GM12878 (cell line): Measurements from ENCODE around the gene PRSS2. TPM values are rescaled to one million over a fixed set of nuclear protein-coding genes. Genes with fewer than 3 reads are reported as not detected.

Source experiments
- CBFB ChIP-seq: IDR thresholded peaks from 2 replicates; pipeline ENCODE4 v1.6.1; 2016; ENCODE audit warnings: antibody characterized with exemption, low read depth
- CTCF ChIP-seq, 3 experiments: IDR thresholded peaks in 2 of 3; conservative IDR thresholded peaks in 1 of 3; 2 replicates each; pipeline ENCODE4 v1.5.1; 2011; ENCODE audit warnings: low read depth in 3 of 3, low read length in 3 of 3, mild to moderate bottlenecking in 3 of 3, control low read depth in 2 of 3, moderate library complexity in 2 of 3, inconsistent platforms in 1 of 3, mixed read lengths in 1 of 3; ENCODE audit not compliant: control insufficient read depth in 2 of 3, insufficient read depth in 1 of 3; ENCODE audit errors: extremely low read depth in 1 of 3
- NR2C2 ChIP-seq: IDR thresholded peaks from 2 replicates; pipeline ENCODE4 v1.6.1; 2011; ENCODE audit warnings: borderline replicate concordance, low read depth; ENCODE audit not compliant: control insufficient read depth, insufficient read length
- RCOR1 ChIP-seq: conservative IDR thresholded peaks from 2 replicates; pipeline ENCODE4 v1.6.1; 2012; ENCODE audit warnings: low read depth, low read length, improper control_type of control experiment
- RUNX3 ChIP-seq: IDR thresholded peaks from 2 replicates; pipeline ENCODE4 v1.6.1; 2012; ENCODE audit warnings: low read length, inconsistent platforms
- SMC3 ChIP-seq: IDR thresholded peaks from 2 replicates; pipeline ENCODE4 v1.6.1; 2011; ENCODE audit warnings: low read length, improper control_type of control experiment, borderline replicate concordance
- STAT1 ChIP-seq: fragments of 450-650 bp; conservative IDR thresholded peaks from 2 replicates; pipeline ENCODE4 v1.6.1; 2014; ENCODE audit warnings: antibody characterized with exemption, mild to moderate bottlenecking
- polyA plus RNA-seq, 11 experiments: library from polyadenylated mRNA; depleted of rRNA in 4 of 11; unstranded in 6 of 11; stranded (reverse) in 5 of 11; fragments of >200 nt; fragmentation: Nextera tagmentation in 4 of 11; fragmentation: Illumina TruSeq in 1 of 11; extraction: Ambion mirVana in 4 of 11; extraction: Trizol in 1 of 11; gene quantifications; 1 replicate in 1 of 11; 2 replicates in 10 of 11; pipeline versions ENCODE4 v1.2.1 to v1.2.3, GENCODE V29; 2011 to 2016; ENCODE audit warnings: inconsistent platforms in 2 of 11, missing spikeins in 2 of 11, low read depth in 1 of 11
- total RNA-seq, 4 experiments: library from RNA; depleted of rRNA in 3 of 4; stranded (reverse); fragments of >200 nt in 3 of 4; fragmentation: Illumina TruSeq in 1 of 4; extraction: Trizol in 1 of 4; gene quantifications; 2 replicates each; pipeline versions ENCODE4 v1.2.1 to v1.2.3, GENCODE V29; 2013 to 2021
- TF ChIP-seq, protein P1 (sequence below): IDR thresholded peaks from 2 replicates; pipeline ENCODE4 v1.6.1; 2012; ENCODE audit warnings: mild to moderate bottlenecking, low read depth, low read length

The PRSS2 gene
- total and polyA plus RNA-seq, 10 of the 15 experiments (the other 5 are each of a cell fraction or from before 2014, with no cell fraction given) = 0.21 to 28.8 (median 0.41) TPM; not detected in 7

DNA sequence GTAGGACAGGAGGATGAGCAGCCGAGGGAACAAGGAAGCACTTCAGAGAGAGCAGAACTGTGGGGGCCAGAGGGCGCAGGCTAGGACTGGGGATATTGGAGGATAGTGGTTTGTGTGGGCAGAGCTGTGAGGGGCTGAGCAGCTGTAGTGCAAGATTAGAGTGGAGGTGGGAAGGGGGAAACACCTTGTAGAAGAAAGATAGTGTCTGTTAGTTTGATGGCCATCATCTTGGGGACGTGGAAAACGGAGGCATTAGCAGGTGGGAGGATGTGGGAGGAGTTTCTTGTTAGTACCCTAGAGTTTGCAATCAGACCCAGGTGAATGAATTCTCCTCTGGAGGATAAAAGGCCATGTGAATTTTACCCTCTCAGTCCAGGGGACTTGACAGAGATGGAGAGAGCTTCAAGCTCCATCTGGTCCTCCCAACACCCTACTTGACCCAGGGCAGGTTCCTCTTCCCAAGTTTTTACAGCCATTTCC lies 34.0 kb downstream of the PRSS2 start (continued):
- TF ChIP-seq CTCF (IDR thresholded peaks at IDR 0.05 in 2 of 3, conservative IDR thresholded peaks at IDR 0.05 in 1 of 3; ENCODE audit: control insufficient read depth in 2 of 3, extremely low read depth in 1 of 3, insufficient read depth in 1 of 3, low read depth in 3 of 3, low read length in 3 of 3) (no peak), STAT1 (no peak), RCOR1 (no peak), SMC3 (no peak), NR2C2 (no peak), CBFB (0 out of 2 replicates have a peak, but pooled peaks have one; percentile 28), RUNX3 (peak; percentile 79)
- TF ChIP-seq, protein P1, sequence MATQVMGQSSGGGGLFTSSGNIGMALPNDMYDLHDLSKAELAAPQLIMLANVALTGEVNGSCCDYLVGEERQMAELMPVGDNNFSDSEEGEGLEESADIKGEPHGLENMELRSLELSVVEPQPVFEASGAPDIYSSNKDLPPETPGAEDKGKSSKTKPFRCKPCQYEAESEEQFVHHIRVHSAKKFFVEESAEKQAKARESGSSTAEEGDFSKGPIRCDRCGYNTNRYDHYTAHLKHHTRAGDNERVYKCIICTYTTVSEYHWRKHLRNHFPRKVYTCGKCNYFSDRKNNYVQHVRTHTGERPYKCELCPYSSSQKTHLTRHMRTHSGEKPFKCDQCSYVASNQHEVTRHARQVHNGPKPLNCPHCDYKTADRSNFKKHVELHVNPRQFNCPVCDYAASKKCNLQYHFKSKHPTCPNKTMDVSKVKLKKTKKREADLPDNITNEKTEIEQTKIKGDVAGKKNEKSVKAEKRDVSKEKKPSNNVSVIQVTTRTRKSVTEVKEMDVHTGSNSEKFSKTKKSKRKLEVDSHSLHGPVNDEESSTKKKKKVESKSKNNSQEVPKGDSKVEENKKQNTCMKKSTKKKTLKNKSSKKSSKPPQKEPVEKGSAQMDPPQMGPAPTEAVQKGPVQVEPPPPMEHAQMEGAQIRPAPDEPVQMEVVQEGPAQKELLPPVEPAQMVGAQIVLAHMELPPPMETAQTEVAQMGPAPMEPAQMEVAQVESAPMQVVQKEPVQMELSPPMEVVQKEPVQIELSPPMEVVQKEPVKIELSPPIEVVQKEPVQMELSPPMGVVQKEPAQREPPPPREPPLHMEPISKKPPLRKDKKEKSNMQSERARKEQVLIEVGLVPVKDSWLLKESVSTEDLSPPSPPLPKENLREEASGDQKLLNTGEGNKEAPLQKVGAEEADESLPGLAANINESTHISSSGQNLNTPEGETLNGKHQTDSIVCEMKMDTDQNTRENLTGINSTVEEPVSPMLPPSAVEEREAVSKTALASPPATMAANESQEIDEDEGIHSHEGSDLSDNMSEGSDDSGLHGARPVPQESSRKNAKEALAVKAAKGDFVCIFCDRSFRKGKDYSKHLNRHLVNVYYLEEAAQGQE = no peak
